Peyer's patch (tissue), 4 donors: Measurements from ENCODE around the gene EDN3.

Experiments
- CTCF ChIP-seq, 6 experiments: fragments of 450-650 bp in 4 of 6; fragments of 200-600 bp in 2 of 6; sonication (generic) in 1 of 6; IDR thresholded peaks; one replicate each; pipeline ENCODE4 v1.5.1; 2017 to 2019; ENCODE audit warnings: antibody characterized with exemption in 6 of 6, mild to moderate bottlenecking in 3 of 6, moderate library complexity in 1 of 6
- POLR2A ChIP-seq, 2 donors: fragments of 450-650 bp; IDR thresholded peaks; one replicate each; pipeline ENCODE4 v1.5.1; 2017; ENCODE audit warnings: antibody characterized with exemption in 2 of 2, mild to moderate bottlenecking in 2 of 2, moderate library complexity in 2 of 2

GRCh38 chr20:59268870-59269269 is 31.5 kb upstream of the EDN3 start:
- no peak for TF ChIP-seq POLR2A (IDR thresholded peaks at IDR 0.05)
- no peak for TF ChIP-seq CTCF (IDR thresholded peaks at IDR 0.05)
